ENCODE measurements around the gene LSM10. TPM values are rescaled to one million over a fixed set of nuclear protein-coding genes. Genes with fewer than 3 reads are reported as not detected.
A peak's percentile ranks its signal among the peaks of the same experiment; 100 is the strongest.

LSM10 gene
- total and polyA plus RNA-seq, 9 of the 15 experiments (the other 6 are each of a cell fraction or from before 2014, with no cell fraction given), result 13.2 to 146 (median 68.9) TPM

DNA sequence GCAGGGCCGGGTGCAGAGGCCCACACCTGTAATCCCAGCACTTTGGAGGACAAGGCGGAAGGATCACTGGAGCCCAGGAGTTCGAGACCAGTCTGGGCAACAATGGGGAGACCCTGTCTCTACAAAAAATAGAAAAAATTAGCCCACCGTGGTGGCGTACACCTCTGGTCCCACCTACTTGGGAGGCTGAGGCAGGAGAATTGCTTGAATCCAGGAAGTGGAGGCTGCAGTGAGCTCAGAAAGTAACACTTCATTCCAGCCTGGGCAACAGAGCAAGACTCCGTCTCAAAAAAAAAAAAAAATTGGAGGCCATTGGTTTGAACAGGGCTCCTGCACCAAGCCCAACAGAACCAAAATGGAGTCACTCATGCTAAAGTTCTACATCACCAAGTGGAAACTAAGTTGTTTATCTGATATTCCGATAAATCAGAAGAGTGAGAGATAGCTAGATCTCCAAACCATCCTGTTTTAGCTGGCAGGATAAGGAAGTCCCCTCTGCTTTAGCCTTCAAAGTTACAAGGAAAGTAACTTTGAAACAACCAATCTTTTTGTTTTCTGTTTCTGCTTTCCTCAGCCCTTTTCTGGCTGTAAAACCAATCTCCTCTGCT is 766 bp upstream of the LSM10 start:
- WGBS (ENCODE audit: insufficient coverage, low coverage, missing lambda C conversion rate), result 56% methylated on average over 6 of the region's 7 CpGs
- peaks cover 9% of the 10 kb centered on the region for H3K36me3 ChIP-seq (ENCODE audit: control insufficient read depth, insufficient read depth, low read length)
- no TSS peak for BruUV-seq (replicated peaks)
- H2AFZ ChIP-seq (ENCODE audit: low read depth, low read length), result peak overlapping the region; percentile 85
- in situ Hi-C loops (cut with MboI), result no loop called here
- H3K9me3 ChIP-seq (replicated peaks; ENCODE audit: control insufficient read depth, insufficient read depth, low read depth, low read length), result no peaks in the 10 kb centered on the region
- peak overlapping the region in 1 of 2 experiments; percentile 90; a peak in 3 of 4 replicates for H3K9ac ChIP-seq (ENCODE audit: insufficient read depth in 1 of 2, low read depth in 2 of 2, low read length in 2 of 2)
- no peak for DNase-seq (ENCODE audit: extremely low read depth in 1 of 4, low spot score in 3 of 4)
- peak overlapping the region; percentile 89; the same call in 2 of the 3 replicates for H3K27ac ChIP-seq (ENCODE audit: extremely low read depth, low read depth, low read length)
- no peaks in the 10 kb centered on the region for H4K20me1 ChIP-seq (replicated peaks; ENCODE audit: control insufficient read depth, insufficient read depth, low read length)
- no peak for ATAC-seq
- no peaks in the 10 kb centered on the region for H3K27me3 ChIP-seq (ENCODE audit: control insufficient read depth in 2 of 2, insufficient read depth in 2 of 2, low read length in 2 of 2)
- intact Hi-C loops (cut with micrococcal nuclease), result no loop called here
- peaks cover 24 to 45% of the 10 kb centered on the region in 2 experiments for H3K4me1 ChIP-seq (replicated peaks in 1 of 2; ENCODE audit: control insufficient read depth in 2 of 2, insufficient read depth in 2 of 2, low read length in 2 of 2)
- no peak for FAIRE-seq
- H3K9me1 ChIP-seq (ENCODE audit: control insufficient read depth, insufficient read depth, low read length), result no peaks in the 10 kb centered on the region
- ChIA-PET CTCF (ENCODE audit: low intra/inter-chr PET ratio) (interaction anchor here (0.6 kb wide), 1 partner anchor 249 kb away, joined by 3 read pairs; the partner anchor contains the start of gene TRAPPC3), POLR2A (interaction anchor here (1.5 to 10.6 kb wide), 5 partner anchors 10 to 248 kb away, joined by 3 to 315 read pairs (median 10); partner anchors contain the start of gene STK40)
- H3K79me2 ChIP-seq (ENCODE audit: control insufficient read depth, insufficient read depth, low read length), result peaks cover 32% of the 10 kb centered on the region
- peak overlapping the region; percentile 97 for H3K4me2 ChIP-seq (ENCODE audit: insufficient read depth, low read length)
- peak overlapping the region; percentile 71; the same call in 1 of the 2 replicates for H3K4me3 ChIP-seq
- TF ChIP-seq, protein P1, sequence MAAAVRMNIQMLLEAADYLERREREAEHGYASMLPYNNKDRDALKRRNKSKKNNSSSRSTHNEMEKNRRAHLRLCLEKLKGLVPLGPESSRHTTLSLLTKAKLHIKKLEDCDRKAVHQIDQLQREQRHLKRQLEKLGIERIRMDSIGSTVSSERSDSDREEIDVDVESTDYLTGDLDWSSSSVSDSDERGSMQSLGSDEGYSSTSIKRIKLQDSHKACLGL (CRISPR knock-in tag; IDR thresholded peaks at IDR 0.05; ENCODE audit: borderline replicate concordance, poor library complexity, severe bottlenecking), result peak; percentile 61
- TF ChIP-seq SRSF1 (IDR thresholded peaks at IDR 0.05; ENCODE audit: low read depth, low read length) (no peak), ZNF583 (CRISPR knock-in tag; IDR thresholded peaks at IDR 0.05) (peak; percentile 96), IFI16 (CRISPR knock-in tag; IDR thresholded peaks at IDR 0.05) (0 out of 2 replicates have a peak, but pooled peaks have one; percentile 67), NRF1 (conservative IDR thresholded peaks at IDR 0.05 in 1 of 2, IDR thresholded peaks at IDR 0.05 in 1 of 2) (no peak), NFXL1 (CRISPR knock-in tag; IDR thresholded peaks at IDR 0.05) (peak; percentile 71; the same call in 1 of the 2 replicates), PHF20 (IDR thresholded peaks at IDR 0.05; ENCODE audit: partially characterized antibody) (no peak), KDM2B (CRISPR knock-in tag; IDR thresholded peaks at IDR 0.05) (0 out of 2 replicates have a peak, but pooled peaks have one; percentile 90), ETV1 (tag; conservative IDR thresholded peaks at IDR 0.05; ENCODE audit: low read depth) (peak; percentile 71), PTTG1 (tag; IDR thresholded peaks at IDR 0.05; ENCODE audit: low read depth) (peak; percentile 95), CBX2 (IDR thresholded peaks at IDR 0.05; ENCODE audit: insufficient read depth, low read length, poor library complexity, severe bottlenecking) (no peak), ZNF444 (CRISPR knock-in tag; IDR thresholded peaks at IDR 0.05) (0 out of 2 replicates have a peak, but pooled peaks have one; percentile 28)
- TF ChIP-seq, protein P2, sequence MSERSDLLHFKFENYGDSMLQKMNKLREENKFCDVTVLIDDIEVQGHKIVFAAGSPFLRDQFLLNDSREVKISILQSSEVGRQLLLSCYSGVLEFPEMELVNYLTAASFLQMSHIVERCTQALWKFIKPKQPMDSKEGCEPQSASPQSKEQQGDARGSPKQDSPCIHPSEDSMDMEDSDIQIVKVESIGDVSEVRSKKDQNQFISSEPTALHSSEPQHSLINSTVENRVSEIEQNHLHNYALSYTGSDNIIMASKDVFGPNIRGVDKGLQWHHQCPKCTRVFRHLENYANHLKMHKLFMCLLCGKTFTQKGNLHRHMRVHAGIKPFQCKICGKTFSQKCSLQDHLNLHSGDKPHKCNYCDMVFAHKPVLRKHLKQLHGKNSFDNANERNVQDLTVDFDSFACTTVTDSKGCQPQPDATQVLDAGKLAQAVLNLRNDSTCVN (CRISPR knock-in tag; IDR thresholded peaks at IDR 0.05), result 0 out of 2 replicates have a peak, but pooled peaks have one; percentile 66
- TF ChIP-seq, protein P3, sequence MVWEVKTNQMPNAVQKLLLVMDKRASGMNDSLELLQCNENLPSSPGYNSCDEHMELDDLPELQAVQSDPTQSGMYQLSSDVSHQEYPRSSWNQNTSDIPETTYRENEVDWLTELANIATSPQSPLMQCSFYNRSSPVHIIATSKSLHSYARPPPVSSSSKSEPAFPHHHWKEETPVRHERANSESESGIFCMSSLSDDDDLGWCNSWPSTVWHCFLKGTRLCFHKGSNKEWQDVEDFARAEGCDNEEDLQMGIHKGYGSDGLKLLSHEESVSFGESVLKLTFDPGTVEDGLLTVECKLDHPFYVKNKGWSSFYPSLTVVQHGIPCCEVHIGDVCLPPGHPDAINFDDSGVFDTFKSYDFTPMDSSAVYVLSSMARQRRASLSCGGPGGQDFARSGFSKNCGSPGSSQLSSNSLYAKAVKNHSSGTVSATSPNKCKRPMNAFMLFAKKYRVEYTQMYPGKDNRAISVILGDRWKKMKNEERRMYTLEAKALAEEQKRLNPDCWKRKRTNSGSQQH (CRISPR knock-in tag; IDR thresholded peaks at IDR 0.05), result peak; percentile 78; the same call in 1 of the 2 replicates
- TF ChIP-seq, protein P4, sequence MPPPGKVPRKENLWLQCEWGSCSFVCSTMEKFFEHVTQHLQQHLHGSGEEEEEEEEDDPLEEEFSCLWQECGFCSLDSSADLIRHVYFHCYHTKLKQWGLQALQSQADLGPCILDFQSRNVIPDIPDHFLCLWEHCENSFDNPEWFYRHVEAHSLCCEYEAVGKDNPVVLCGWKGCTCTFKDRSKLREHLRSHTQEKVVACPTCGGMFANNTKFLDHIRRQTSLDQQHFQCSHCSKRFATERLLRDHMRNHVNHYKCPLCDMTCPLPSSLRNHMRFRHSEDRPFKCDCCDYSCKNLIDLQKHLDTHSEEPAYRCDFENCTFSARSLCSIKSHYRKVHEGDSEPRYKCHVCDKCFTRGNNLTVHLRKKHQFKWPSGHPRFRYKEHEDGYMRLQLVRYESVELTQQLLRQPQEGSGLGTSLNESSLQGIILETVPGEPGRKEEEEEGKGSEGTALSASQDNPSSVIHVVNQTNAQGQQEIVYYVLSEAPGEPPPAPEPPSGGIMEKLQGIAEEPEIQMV (tag; conservative IDR thresholded peaks at IDR 0.05; ENCODE audit: low read depth), result peak; percentile 83

All from K562 (cell line).